SK-N-SH (cell line): Measurements from ENCODE around the gene MLST8. TPM values are rescaled to one million over a fixed set of nuclear protein-coding genes. Genes with fewer than 3 reads are reported as not detected.

Experiments used
- CTCF ChIA-PET: fragments of 300-600, 350-600 bp; formaldehyde crosslinking; extraction: SDS; loops from one replicate; lab custom pipeline; 2021; lab: Yijun Ruan, JAX
- POLR2A ChIA-PET: fragments of 350-600 bp; sonication (Branson Sonifier 250); formaldehyde crosslinking; extraction: SDS; loops from one replicate; lab custom pipeline; 2020; ENCODE audit warnings: antibody characterized with exemption, inconsistent platforms; lab: Yijun Ruan, JAX
- DNase-seq: peaks from one replicate; pipeline ENCODE4 v3.0.0; 2012
- H2AFZ ChIP-seq: fragments of 200-600 bp; sonication (generic); 2 replicates; pipeline ENCODE4 v1.8.1; 2016; ENCODE audit warnings: antibody characterized with exemption, mild to moderate bottlenecking, low read depth
- H3F3A ChIP-seq: fragments of 200-600 bp; sonication (generic); replicated peaks from 2 replicates; pipeline ENCODE3; 2016; ENCODE audit warnings: antibody characterized with exemption, mild to moderate bottlenecking; ENCODE audit not compliant: insufficient read depth
- H3K27ac ChIP-seq, 2 experiments: fragments of 200-500 bp in 1 of 2; fragments of 200-600 bp in 1 of 2; sonication (Bioruptor generic) in 1 of 2; sonication (generic), shearing (Covaris generic) in 1 of 2; 2 replicates each; pipeline versions ENCODE4 v1.5.1 to v1.6.1; 2014 to 2016; ENCODE audit warnings: low read depth in 2 of 2, inconsistent platforms in 1 of 2, low read length in 1 of 2, mild to moderate bottlenecking in 1 of 2, mixed read lengths in 1 of 2
- H3K27me3 ChIP-seq: fragments of 200-600 bp; sonication (generic), shearing (Covaris generic); 2 replicates; pipeline ENCODE4 v1.6.1; 2016; ENCODE audit warnings: mixed run types; ENCODE audit not compliant: insufficient read depth
- H3K36me3 ChIP-seq, 2 experiments: fragments of 200-500 bp in 1 of 2; fragments of 200-600 bp in 1 of 2; sonication (Bioruptor generic) in 1 of 2; sonication (generic) in 1 of 2; replicated peaks in 1 of 2; 2 replicates each; pipeline versions ENCODE3 to v1.5.1; 2014 to 2016; ENCODE audit warnings: low read length in 1 of 2, mild to moderate bottlenecking in 1 of 2; ENCODE audit not compliant: insufficient read depth in 2 of 2, control insufficient read depth in 1 of 2
- H3K4me1 ChIP-seq, 2 experiments: fragments of 200-500 bp in 1 of 2; fragments of 200-600 bp in 1 of 2; sonication (Bioruptor generic) in 1 of 2; sonication (generic), shearing (Covaris generic) in 1 of 2; 2 replicates each; pipeline versions ENCODE4 v1.5.1 to v1.6.1; 2014 to 2016; ENCODE audit warnings: low read depth in 1 of 2, low read length in 1 of 2, mixed run types in 1 of 2; ENCODE audit not compliant: insufficient read depth in 2 of 2, control insufficient read depth in 1 of 2
- H3K4me2 ChIP-seq: fragments of 200-600 bp; sonication (generic), shearing (Covaris generic); 2 replicates; pipeline ENCODE4 v1.6.1; 2017; ENCODE audit warnings: mixed run types
- H3K4me3 ChIP-seq, 2 experiments: fragments of 200-500 bp in 1 of 2; fragments of 200-600 bp in 1 of 2; sonication (Bioruptor generic) in 1 of 2; sonication (generic), shearing (Covaris generic) in 1 of 2; 2 replicates each; pipeline versions ENCODE4 v1.5.1 to v1.8.1; 2014 to 2016; ENCODE audit warnings: low read depth in 2 of 2, inconsistent platforms in 1 of 2, low read length in 1 of 2, mild to moderate bottlenecking in 1 of 2, mixed read lengths in 1 of 2, moderate library complexity in 1 of 2
- H3K79me2 ChIP-seq: fragments of 200-600 bp; sonication (generic); 2 replicates; pipeline ENCODE4 v1.8.1; 2017; ENCODE audit warnings: mild to moderate bottlenecking; ENCODE audit not compliant: insufficient read depth
- H3K9ac ChIP-seq: fragments of 200-600 bp; sonication (generic); 2 replicates; pipeline ENCODE4 v1.6.1; 2017; ENCODE audit warnings: mixed run types
- H3K9me2 ChIP-seq: fragments of 200-600 bp; sonication (generic); 2 replicates; pipeline ENCODE4 v1.6.1; 2017; ENCODE audit warnings: mixed run types
- H3K9me3 ChIP-seq: fragments of 200-600 bp; sonication (generic); 2 replicates; pipeline ENCODE4 v1.6.1; 2017; ENCODE audit warnings: mixed run types, mild to moderate bottlenecking, moderate library complexity
- H4K20me1 ChIP-seq: fragments of 200-600 bp; sonication (generic); 2 replicates; pipeline ENCODE4 v1.6.1; 2017; ENCODE audit warnings: mild to moderate bottlenecking, mixed run types; ENCODE audit not compliant: insufficient read depth
- CTCF ChIP-seq: fragments of 200-600 bp; sonication (generic); IDR thresholded peaks from 2 replicates; pipeline ENCODE4 v1.6.1; 2017; ENCODE audit warnings: antibody characterized with exemption, mild to moderate bottlenecking, moderate library complexity
- EP300 ChIP-seq, 2 experiments: IDR thresholded peaks; 2 replicates each; pipeline versions ENCODE4 v1.4.0 to v1.6.1; 2012; ENCODE audit warnings: borderline replicate concordance in 1 of 2, low read depth in 1 of 2, low read length in 1 of 2
- EZH2phosphoT487 ChIP-seq: fragments of 200-600 bp; sonication (generic); IDR thresholded peaks from 2 replicates; pipeline ENCODE4 v1.6.1; 2017; ENCODE audit warnings: low read depth, mixed run types, mild to moderate bottlenecking, antibody characterized with exemption, moderate library complexity, borderline replicate concordance
- GABPA ChIP-seq: IDR thresholded peaks from 2 replicates; pipeline ENCODE4 v1.4.0; 2012; ENCODE audit warnings: low read depth, mild to moderate bottlenecking
- GATA2 ChIP-seq: sonication (generic); formaldehyde crosslinking; IDR thresholded peaks from 2 replicates; pipeline ENCODE4 v1.5.0; 2020; ENCODE audit warnings: mild to moderate bottlenecking, missing genetic modification reagents
- IRF3 ChIP-seq: fragments of 150-350 bp; IDR thresholded peaks from 2 replicates; pipeline ENCODE4 v1.6.1; 2016; ENCODE audit warnings: mild to moderate bottlenecking, low read depth, low read length
- JUND ChIP-seq: IDR thresholded peaks from 2 replicates; pipeline ENCODE4 v1.4.0; 2012
- MAX ChIP-seq: IDR thresholded peaks from 2 replicates; pipeline ENCODE4 v1.4.0; 2012; ENCODE audit warnings: low read depth
- MXI1 ChIP-seq: IDR thresholded peaks from 2 replicates; pipeline ENCODE4 v1.6.1; 2012; ENCODE audit warnings: mild to moderate bottlenecking, low read depth, low read length, improper control_type of control experiment
- NFIC ChIP-seq: IDR thresholded peaks from 2 replicates; pipeline ENCODE4 v1.4.0; 2012; ENCODE audit warnings: borderline replicate concordance
- NRF1 ChIP-seq: IDR thresholded peaks from 2 replicates; pipeline ENCODE4 v1.6.1; 2012; ENCODE audit warnings: low read depth, mild to moderate bottlenecking, low read length
- PBX3 ChIP-seq: IDR thresholded peaks from 2 replicates; pipeline ENCODE4; 2012
- RAD21 ChIP-seq: IDR thresholded peaks from 2 replicates; pipeline ENCODE4 v1.6.1; 2012; ENCODE audit warnings: mild to moderate bottlenecking, low read length
- RXRA ChIP-seq: IDR thresholded peaks from 2 replicates; pipeline ENCODE4 v1.4.0; 2012; ENCODE audit warnings: low read depth, mild to moderate bottlenecking, borderline replicate concordance
- SIN3A ChIP-seq: IDR thresholded peaks from 2 replicates; pipeline ENCODE4 v1.6.1; 2012; ENCODE audit warnings: low read depth, mild to moderate bottlenecking, low read length, moderate library complexity, borderline replicate concordance
- TAF1 ChIP-seq: IDR thresholded peaks from 2 replicates; pipeline ENCODE4 v1.6.1; 2012; ENCODE audit warnings: low read depth, mild to moderate bottlenecking, low read length, moderate library complexity, borderline replicate concordance
- TCF12 ChIP-seq: IDR thresholded peaks from 2 replicates; pipeline ENCODE4 v1.4.0; 2012
- USF2 ChIP-seq: fragments of 150-350 bp; IDR thresholded peaks from 2 replicates; pipeline ENCODE4 v1.6.1; 2017; ENCODE audit warnings: antibody characterized with exemption, low read length, low read depth, borderline replicate concordance
- ZBTB33 ChIP-seq: IDR thresholded peaks from 2 replicates; pipeline ENCODE4 v1.4.0; 2012; ENCODE audit warnings: low read depth, borderline replicate concordance
- WGBS: methylation state at CpG from one replicate; pipeline ENCODE4 v1.1.6; 2017; ENCODE audit warnings: low lambda C conversion rate; 5-methylcytosine and 5-hydroxymethylcytosine counted together
- polyA plus RNA-seq, 3 experiments: library from polyadenylated mRNA; depleted of rRNA; stranded (reverse); fragments of >200 nt; gene quantifications; 2 replicates each; pipeline ENCODE4 v1.2.3, GENCODE V29; 2012

MLST8 gene
- polyA plus RNA-seq, 1 of the 3 experiments (the other 2 are of a cell fraction) = 85.4 TPM

- TF ChIP-seq TAF1 = no peak
These were observed 7.5 kb upstream of the MLST8 start (continued) for GRCh38 chr16:2197765-2198164.

GRCh38 chr16:2198283-2198682, 7.0 kb upstream of the MLST8 start:
- TF ChIP-seq NFIC = no peak
- TF ChIP-seq TCF12 = no peak
- no peak for TF ChIP-seq ZBTB33
- TF ChIP-seq NRF1 = no peak
- TF ChIP-seq GABPA = no peak
- no peak for TF ChIP-seq JUND
- no peak for TF ChIP-seq GATA2 (CRISPR knock-in tag)
- TF ChIP-seq RXRA = no peak
- no peak for TF ChIP-seq MAX
- no peak for TF ChIP-seq IRF3
- TF ChIP-seq SIN3A = no peak
- no peak for TF ChIP-seq RAD21
- no peak for TF ChIP-seq PBX3
- TF ChIP-seq EZH2phosphoT487 = no peak
- TF ChIP-seq CTCF = no peak
- no peak for TF ChIP-seq MXI1
- TF ChIP-seq USF2 = no peak
- no peak for TF ChIP-seq EP300 (IDR thresholded peaks at IDR 0.05; ENCODE audit: borderline replicate concordance in 1 of 2, low read depth in 1 of 2, low read length in 1 of 2)
- H2AFZ ChIP-seq = no peak overlapping the region
- POLR2A ChIA-PET = interaction anchor here (1.7 kb wide), 1 partner anchor 43 kb away, joined by 5 read pairs; the partner anchor contains the start of gene TRAF7
- no peak overlapping the region for H3K4me3 ChIP-seq
- no peaks in the 10 kb centered on the region for H3K79me2 ChIP-seq
- H4K20me1 ChIP-seq = no peaks in the 10 kb centered on the region
- H3K9ac ChIP-seq = no peak overlapping the region
- no peak overlapping the region for H3K4me2 ChIP-seq
- no peak overlapping the region for H3K27ac ChIP-seq
- CTCF ChIA-PET = interaction anchor here (0.9 to 1.0 kb wide), 3 partner anchors 26 to 53 kb away, joined by 3 to 4 read pairs (median 3); partner anchors contain the start of gene ECI1
- H3K4me1 ChIP-seq = peaks cover 0 to 18% of the 10 kb centered on the region in 2 experiments; a peak in 1 of 4 replicates
- H3F3A ChIP-seq = no peaks in the 10 kb centered on the region
- no peaks in the 10 kb centered on the region for H3K9me3 ChIP-seq
- H3K27me3 ChIP-seq = no peaks in the 10 kb centered on the region
- no peaks in the 10 kb centered on the region for H3K9me2 ChIP-seq
- DNase-seq = no peak
- H3K36me3 ChIP-seq = no peaks in the 10 kb centered on the region
- WGBS = 69% methylated on average over 4 of the region's 4 CpGs
